Measurements from ENCODE around the gene CENPW.

CENPW gene

GRCh38 chr6:126300735-126301134 is 39.2 kb upstream of the CENPW start:
- no peaks in the 10 kb centered on the region for H3K9me3 ChIP-seq (ENCODE audit: insufficient read depth, low read depth, low read length)
- peaks cover 28% of the 10 kb centered on the region for H3K4me1 ChIP-seq (ENCODE audit: insufficient read depth, low read length, poor library complexity, severe bottlenecking)
- no peaks in the 10 kb centered on the region for H4K20me1 ChIP-seq (ENCODE audit: insufficient read depth, low read length, poor library complexity, severe bottlenecking)
- no peaks in the 10 kb centered on the region for H3K27me3 ChIP-seq (ENCODE audit: insufficient read depth, low read length, poor library complexity, severe bottlenecking)
- peak overlapping the region; percentile 40 for H3K4me3 ChIP-seq (ENCODE audit: low read length, poor library complexity, severe bottlenecking)
- H3K9ac ChIP-seq (ENCODE audit: low read depth, low read length, poor library complexity, severe bottlenecking), result peak overlapping the region; percentile 23
- TF ChIP-seq EZH2phosphoT487 (IDR thresholded peaks at IDR 0.05; ENCODE audit: borderline replicate concordance) (no peak), CTCF (conservative IDR thresholded peaks at IDR 0.05; ENCODE audit: low read length) (no peak)
- H3K4me2 ChIP-seq (ENCODE audit: low read depth, low read length, poor library complexity, severe bottlenecking), result peak overlapping the region; percentile 51
- no peaks in the 10 kb centered on the region for H3K36me3 ChIP-seq (ENCODE audit: insufficient read depth, low read length)
- H3K79me2 ChIP-seq (ENCODE audit: insufficient read depth, low read length), result no peaks in the 10 kb centered on the region
- no peaks in the 10 kb centered on the region for H3F3A ChIP-seq (ENCODE audit: low read depth)
- H2AFZ ChIP-seq (ENCODE audit: low read length), result peak overlapping the region; percentile 82
- no peaks in the 10 kb centered on the region for H3K9me2 ChIP-seq (replicated peaks; ENCODE audit: low read depth, low read length)

GRCh38 chr6:126302191-126302590 is 37.7 kb upstream of the CENPW start:
- Histone ChIP-seq H3K4me3 (ENCODE audit: low read length, poor library complexity, severe bottlenecking) (peak overlapping the region; percentile 0), H3K36me3 (ENCODE audit: insufficient read depth, low read length) (no peaks in the 10 kb centered on the region), H3K9me2 (replicated peaks; ENCODE audit: low read depth, low read length) (no peaks in the 10 kb centered on the region), H3K9me3 (ENCODE audit: insufficient read depth, low read depth, low read length) (no peaks in the 10 kb centered on the region), H3F3A (ENCODE audit: low read depth) (no peaks in the 10 kb centered on the region), H3K4me1 (ENCODE audit: insufficient read depth, low read length, poor library complexity, severe bottlenecking) (peaks cover 28% of the 10 kb centered on the region), H3K27me3 (ENCODE audit: insufficient read depth, low read length, poor library complexity, severe bottlenecking) (no peaks in the 10 kb centered on the region), H3K4me2 (ENCODE audit: low read depth, low read length, poor library complexity, severe bottlenecking) (peak overlapping the region; percentile 25), H4K20me1 (ENCODE audit: insufficient read depth, low read length, poor library complexity, severe bottlenecking) (no peaks in the 10 kb centered on the region), H3K79me2 (ENCODE audit: insufficient read depth, low read length) (no peaks in the 10 kb centered on the region), H2AFZ (ENCODE audit: low read length) (peak overlapping the region; percentile 78), H3K9ac (ENCODE audit: low read depth, low read length, poor library complexity, severe bottlenecking) (no peak overlapping the region)
- TF ChIP-seq EZH2phosphoT487 (IDR thresholded peaks at IDR 0.05; ENCODE audit: borderline replicate concordance) (no peak), CTCF (conservative IDR thresholded peaks at IDR 0.05; ENCODE audit: low read length) (no peak)

- H3K9ac ChIP-seq (ENCODE audit: low read depth, low read length, poor library complexity, severe bottlenecking), result no peak overlapping the region
- no peak overlapping the region for H3K4me3 ChIP-seq (ENCODE audit: low read length, poor library complexity, severe bottlenecking)
- no peaks in the 10 kb centered on the region for H3K79me2 ChIP-seq (ENCODE audit: insufficient read depth, low read length)
- H3K27me3 ChIP-seq (ENCODE audit: insufficient read depth, low read length, poor library complexity, severe bottlenecking), result no peaks in the 10 kb centered on the region
- H4K20me1 ChIP-seq (ENCODE audit: insufficient read depth, low read length, poor library complexity, severe bottlenecking), result no peaks in the 10 kb centered on the region
- no peak overlapping the region for H2AFZ ChIP-seq (ENCODE audit: low read length)
- H3K9me3 ChIP-seq (ENCODE audit: insufficient read depth, low read depth, low read length), result no peaks in the 10 kb centered on the region
- H3K4me1 ChIP-seq (ENCODE audit: insufficient read depth, low read length, poor library complexity, severe bottlenecking), result peaks cover 5% of the 10 kb centered on the region
- no peaks in the 10 kb centered on the region for H3K36me3 ChIP-seq (ENCODE audit: insufficient read depth, low read length)
- H3K4me2 ChIP-seq (ENCODE audit: low read depth, low read length, poor library complexity, severe bottlenecking), result no peak overlapping the region
- no peaks in the 10 kb centered on the region for H3F3A ChIP-seq (ENCODE audit: low read depth)
- no peaks in the 10 kb centered on the region for H3K9me2 ChIP-seq (replicated peaks; ENCODE audit: low read depth, low read length)
- TF ChIP-seq EZH2phosphoT487 (IDR thresholded peaks at IDR 0.05; ENCODE audit: borderline replicate concordance) (no peak), CTCF (conservative IDR thresholded peaks at IDR 0.05; ENCODE audit: low read length) (no peak)
These were observed 32.1 kb upstream of the CENPW start for GRCh38 chr6:126307849-126308248.
